ENCODE results near the gene ERBB2.

The ERBB2 gene

GRCh38 chr17:39772415-39772814 lies 72.6 kb downstream of the ERBB2 start:
- peaks cover 11% of the 10 kb centered on the region for H3K27me3 ChIP-seq (replicated peaks)
- no peak overlapping the region for H3K27ac ChIP-seq
- no peak overlapping the region for H3K4me3 ChIP-seq (ENCODE audit: low read depth, low read length)
- in situ Hi-C loops (cut with HindIII; ENCODE audit: low pct_ligation_motif_present, low sequenced_read_pairs) = no loop called here
- no peak for DNase-seq
- H3K36me3 ChIP-seq (replicated peaks) = no peaks in the 10 kb centered on the region
- no peak for TF ChIP-seq CTCF (IDR thresholded peaks at IDR 0.05; ENCODE audit: low read depth, low read length, missing control alignments)

- in situ Hi-C loops (cut with HindIII; ENCODE audit: low pct_ligation_motif_present, low sequenced_read_pairs) = no loop called here
- no peak for TF ChIP-seq CTCF (IDR thresholded peaks at IDR 0.05; ENCODE audit: low read depth, low read length, missing control alignments)
- H3K27ac ChIP-seq = no peak overlapping the region
- no peaks in the 10 kb centered on the region for H3K36me3 ChIP-seq (replicated peaks)
- no peak for DNase-seq
- no peak overlapping the region for H3K4me3 ChIP-seq (ENCODE audit: low read depth, low read length)
- H3K27me3 ChIP-seq (replicated peaks) = peaks cover 11% of the 10 kb centered on the region
These were observed 73.4 kb downstream of the ERBB2 start for GRCh38 chr17:39772987-39773934.

DNA sequence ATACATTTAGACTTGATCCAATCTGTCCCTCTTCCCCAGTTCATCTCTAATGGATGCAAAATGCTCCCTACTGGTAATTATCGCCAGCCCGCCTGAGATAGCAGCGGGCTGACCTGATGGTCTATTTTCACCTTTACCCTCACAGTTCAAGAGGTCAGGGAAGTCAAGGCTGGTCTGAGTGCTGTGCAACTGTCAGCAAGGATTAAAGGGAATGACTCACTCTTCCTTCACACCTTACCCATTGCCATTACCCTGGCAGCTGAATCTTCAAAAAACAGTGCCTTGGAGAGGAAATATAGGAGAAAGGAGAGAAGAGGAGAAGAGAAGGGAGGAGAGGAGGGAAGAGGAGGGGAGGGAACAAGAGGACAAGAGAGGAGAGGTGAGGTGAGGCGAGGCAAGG lies 74.2 kb downstream of the ERBB2 start:
- Histone ChIP-seq H3K27me3 (replicated peaks) (peaks cover 11% of the 10 kb centered on the region), H3K4me3 (ENCODE audit: low read depth, low read length) (no peak overlapping the region), H3K36me3 (replicated peaks) (no peaks in the 10 kb centered on the region), H3K27ac (no peak overlapping the region)
- no peak for TF ChIP-seq CTCF (IDR thresholded peaks at IDR 0.05; ENCODE audit: low read depth, low read length, missing control alignments)
- no peak for DNase-seq
- in situ Hi-C loops (cut with HindIII; ENCODE audit: low pct_ligation_motif_present, low sequenced_read_pairs) = no loop called here

GRCh38 chr17:39775031-39775430 lies 75.2 kb downstream of the ERBB2 start:
- Histone ChIP-seq H3K27ac (no peak overlapping the region), H3K27me3 (replicated peaks) (peaks cover 8% of the 10 kb centered on the region), H3K36me3 (replicated peaks) (no peaks in the 10 kb centered on the region), H3K4me3 (ENCODE audit: low read depth, low read length) (no peak overlapping the region)
- in situ Hi-C loops (cut with HindIII; ENCODE audit: low pct_ligation_motif_present, low sequenced_read_pairs) = no loop called here
- DNase-seq = no peak
- no peak for TF ChIP-seq CTCF (IDR thresholded peaks at IDR 0.05; ENCODE audit: low read depth, low read length, missing control alignments)

- H3K27ac ChIP-seq = no peak overlapping the region
- no peak overlapping the region for H3K4me3 ChIP-seq (ENCODE audit: low read depth, low read length)
- no peaks in the 10 kb centered on the region for H3K36me3 ChIP-seq (replicated peaks)
- no peak for TF ChIP-seq CTCF (IDR thresholded peaks at IDR 0.05; ENCODE audit: low read depth, low read length, missing control alignments)
- peaks cover 8% of the 10 kb centered on the region for H3K27me3 ChIP-seq (replicated peaks)
- in situ Hi-C loops (cut with HindIII; ENCODE audit: low pct_ligation_motif_present, low sequenced_read_pairs) = no loop called here
- no peak for DNase-seq
These were observed 76.4 kb downstream of the ERBB2 start for GRCh38 chr17:39776252-39776651.
